Measurements from ENCODE around the gene FN1.

FN1 gene

DNA sequence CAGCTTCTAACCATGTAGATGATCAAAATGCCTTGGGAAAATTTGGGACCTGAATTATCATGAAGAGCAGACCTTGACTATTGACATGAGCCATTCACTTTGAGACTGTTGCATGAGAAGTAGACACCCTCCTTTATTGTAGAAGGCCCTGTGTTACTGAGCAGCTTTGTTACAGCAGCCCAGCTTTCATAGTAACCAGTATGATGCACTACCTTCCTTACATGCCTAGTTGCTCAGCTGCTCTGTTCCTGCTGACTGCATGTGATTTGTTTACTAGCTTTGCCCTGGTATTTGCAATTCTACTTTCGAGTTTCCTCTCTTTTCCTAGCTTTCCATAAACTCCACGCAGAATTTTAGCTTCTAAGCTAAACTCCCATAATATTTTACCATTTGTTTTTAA, 11.2 kb upstream of the FN1 start:
- in situ Hi-C loops (cut with MboI; ENCODE audit: low sequenced_read_pairs): no loop called here

DNA sequence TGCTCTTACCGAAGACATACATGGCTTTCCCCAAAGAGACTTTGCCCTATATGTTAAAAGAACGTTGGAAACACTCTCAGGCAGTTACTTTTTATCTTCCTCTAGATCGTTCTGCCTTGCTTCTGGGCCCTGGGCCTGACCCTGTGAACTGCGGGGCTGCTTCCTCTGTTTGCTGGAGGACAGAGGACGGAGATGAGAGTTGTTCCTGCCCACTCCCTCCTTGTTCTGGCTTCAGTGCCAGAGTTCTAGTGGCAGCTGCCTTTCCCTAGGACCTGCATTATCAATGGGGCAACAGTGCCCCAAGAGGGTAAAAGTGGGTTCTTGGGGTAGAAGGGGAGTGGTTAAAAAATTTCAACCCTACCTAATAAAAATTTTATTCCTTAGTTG, 6.5 kb upstream of the FN1 start:
- in situ Hi-C loops (cut with MboI; ENCODE audit: low sequenced_read_pairs): no loop called here

DNA sequence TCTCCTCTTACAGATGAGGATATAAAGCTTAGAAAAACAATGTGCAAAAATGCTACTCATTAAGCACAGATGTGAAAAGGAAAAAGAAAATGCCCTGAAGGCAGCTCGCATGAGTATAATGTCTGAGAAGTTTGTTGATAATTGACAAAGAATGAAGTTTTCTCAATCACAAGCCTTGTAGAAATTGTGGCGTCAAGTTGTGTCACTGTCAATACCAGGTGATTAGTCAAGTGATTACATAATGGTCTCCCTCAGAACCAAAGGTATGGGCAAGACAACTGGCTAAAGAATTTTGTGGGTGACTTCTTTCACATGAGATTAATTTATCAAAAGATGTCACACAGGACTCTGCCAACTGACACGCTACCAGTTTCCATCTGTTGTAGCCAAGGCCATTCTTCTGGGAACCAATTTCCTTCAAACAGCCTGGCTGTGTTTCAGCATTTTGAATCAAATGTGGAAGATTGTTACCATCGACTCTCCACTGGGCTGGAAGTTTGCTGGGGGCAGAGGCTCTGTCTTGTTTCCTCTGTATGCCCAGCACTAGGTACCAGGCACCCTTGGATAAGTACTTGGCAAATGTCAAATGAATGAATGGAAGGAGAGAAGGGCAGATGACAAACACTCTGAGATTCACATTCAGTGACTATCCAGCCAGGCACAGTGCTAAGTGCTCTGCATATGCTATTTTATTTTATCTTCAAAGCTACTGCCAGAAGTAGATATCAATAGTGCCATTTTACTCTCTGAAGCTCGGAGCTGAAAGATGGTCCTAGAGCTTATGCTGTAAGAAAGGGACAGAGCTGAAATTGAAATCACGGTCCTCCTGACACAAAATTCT, 5.9 kb upstream of the FN1 start:
- in situ Hi-C loops (cut with MboI; ENCODE audit: low sequenced_read_pairs): no loop called here

DNA sequence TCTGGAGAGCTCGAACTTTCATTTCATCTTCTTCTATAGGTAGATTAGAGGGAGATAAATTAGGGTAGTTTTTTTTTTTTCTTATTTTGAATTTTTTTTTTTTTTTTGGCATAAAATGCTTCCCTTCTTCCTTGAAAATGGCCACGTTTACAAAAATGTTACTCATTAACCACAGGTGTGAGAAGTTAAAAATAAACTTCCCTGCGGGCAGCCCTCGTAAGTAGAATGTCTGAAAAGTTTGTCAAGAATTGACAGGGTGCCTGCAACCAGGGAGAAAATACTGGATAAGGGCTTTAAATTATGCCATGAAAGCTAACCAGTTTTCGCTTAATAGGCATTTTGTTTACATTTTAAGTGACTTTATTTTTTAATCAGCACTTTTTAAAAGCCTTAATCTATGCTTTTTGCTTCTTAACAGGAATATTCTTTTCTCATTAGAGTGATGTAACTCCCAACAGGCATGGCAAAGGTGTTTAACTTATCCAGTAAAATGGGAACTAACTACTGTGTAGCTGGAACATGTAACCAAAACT, 4.2 kb upstream of the FN1 start:
- in situ Hi-C loops (cut with MboI; ENCODE audit: low sequenced_read_pairs): no loop called here

DNA sequence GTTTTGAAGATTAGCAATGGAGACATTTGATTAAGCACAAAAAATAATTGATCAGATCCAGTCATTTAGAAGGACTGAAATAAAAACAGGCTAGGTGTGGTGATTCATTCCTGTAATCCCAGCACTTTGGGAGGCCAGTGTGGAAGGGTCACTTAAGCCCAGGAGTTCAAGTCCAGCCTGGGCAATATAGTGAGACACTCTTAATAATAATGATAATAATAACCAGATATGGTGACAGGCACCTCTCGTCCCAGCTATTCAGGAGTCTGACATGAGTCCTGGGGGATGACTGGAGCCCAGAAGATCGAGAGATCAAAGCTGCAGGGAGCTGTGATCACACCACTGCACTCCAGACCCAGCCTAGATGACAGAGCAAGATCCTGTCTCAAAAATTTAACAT, 3.5 kb upstream of the FN1 start:
- in situ Hi-C loops (cut with MboI; ENCODE audit: low sequenced_read_pairs): no loop called here

DNA sequence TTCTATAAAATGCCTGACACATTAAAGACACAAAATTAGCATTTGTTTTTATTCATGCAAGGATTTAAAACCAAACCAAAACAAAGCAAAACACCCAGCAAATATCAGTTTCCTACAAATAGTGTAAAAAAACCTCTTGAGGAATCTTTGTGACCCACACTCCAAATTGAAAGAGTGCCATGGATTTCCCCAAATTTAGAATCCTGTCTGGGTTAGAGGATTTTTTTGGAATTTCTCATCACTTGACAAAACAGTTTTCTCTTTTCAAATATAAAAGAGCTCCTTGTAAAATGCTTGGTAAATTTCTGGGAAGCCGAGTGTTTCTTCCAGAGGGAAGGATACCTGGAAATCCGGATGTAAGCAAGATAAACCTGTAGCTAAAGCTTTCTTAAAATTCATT, 1.7 kb upstream of the FN1 start:
- in situ Hi-C loops (cut with MboI; ENCODE audit: low sequenced_read_pairs): no loop called here

DNA sequence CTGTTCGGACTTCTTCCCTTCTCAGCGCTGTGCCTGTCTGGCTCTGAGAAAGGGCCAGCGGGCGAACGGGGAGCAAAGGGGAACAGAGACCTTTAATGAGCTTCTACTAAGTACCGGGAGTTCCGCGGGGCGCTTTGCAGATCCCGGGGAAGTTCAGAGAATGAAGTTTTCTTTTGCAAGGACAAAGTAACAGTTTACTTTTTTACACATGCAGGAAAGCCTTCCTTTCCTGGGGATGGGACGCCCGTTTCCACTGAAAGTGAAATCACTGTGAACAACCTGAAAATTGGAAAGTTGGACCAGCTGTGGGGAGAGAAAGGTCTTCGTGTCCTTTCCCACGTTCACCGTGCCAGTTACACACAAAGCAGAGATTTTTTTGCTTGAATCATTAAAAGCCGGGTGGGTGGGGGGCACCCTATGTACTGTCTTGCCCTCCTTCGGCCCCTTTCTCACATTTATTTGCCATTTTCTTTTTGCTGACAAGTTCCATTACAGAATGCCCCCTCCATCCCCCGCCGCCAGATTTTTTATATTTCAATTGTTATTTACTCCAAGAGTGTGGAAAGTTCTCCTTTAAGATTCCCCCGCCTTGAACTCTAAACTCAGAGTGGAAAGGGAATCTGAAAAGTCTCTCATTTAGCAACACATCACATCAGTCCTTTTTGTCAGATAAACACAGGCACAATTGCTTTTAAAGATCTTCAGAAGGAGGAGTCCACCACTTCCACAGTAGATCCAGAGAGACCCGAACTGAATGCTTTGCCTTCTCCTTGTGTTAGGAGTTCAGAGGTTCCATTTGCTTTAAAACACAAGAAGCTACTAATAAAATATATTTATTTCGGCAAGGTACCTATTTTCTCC, 1.1 kb upstream of the FN1 start:
- in situ Hi-C loops (cut with MboI; ENCODE audit: low sequenced_read_pairs): no loop called here

DNA sequence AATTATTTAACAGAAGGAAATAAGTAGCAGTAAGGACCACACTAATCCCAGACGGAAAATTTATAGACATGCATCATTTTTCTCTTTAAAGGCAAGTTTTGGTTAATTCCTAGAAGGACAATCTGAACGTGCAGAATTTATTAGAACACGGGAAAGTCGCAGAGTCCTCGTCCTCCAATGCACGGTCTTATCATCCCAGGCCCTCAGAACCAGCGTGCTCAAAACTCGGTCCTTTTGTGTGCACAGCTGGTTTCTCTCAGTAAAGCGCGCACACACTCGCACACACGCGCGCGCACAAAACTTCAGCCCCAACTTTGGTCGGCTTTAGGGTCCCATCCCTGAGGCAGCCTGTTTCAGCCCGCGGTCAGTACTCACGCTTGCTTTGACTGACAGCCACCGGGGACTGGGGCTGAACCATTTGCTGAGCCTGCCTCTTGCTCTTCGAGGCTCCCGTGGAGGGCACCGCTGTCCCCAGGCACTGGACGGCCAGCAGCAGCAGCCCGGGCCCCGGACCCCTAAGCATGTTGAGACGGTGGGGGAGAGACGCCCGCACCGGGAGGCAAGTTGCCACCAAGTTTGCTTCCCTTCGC, 493 bp downstream of the FN1 start:
- in situ Hi-C loops (cut with MboI; ENCODE audit: low sequenced_read_pairs): no loop called here

DNA sequence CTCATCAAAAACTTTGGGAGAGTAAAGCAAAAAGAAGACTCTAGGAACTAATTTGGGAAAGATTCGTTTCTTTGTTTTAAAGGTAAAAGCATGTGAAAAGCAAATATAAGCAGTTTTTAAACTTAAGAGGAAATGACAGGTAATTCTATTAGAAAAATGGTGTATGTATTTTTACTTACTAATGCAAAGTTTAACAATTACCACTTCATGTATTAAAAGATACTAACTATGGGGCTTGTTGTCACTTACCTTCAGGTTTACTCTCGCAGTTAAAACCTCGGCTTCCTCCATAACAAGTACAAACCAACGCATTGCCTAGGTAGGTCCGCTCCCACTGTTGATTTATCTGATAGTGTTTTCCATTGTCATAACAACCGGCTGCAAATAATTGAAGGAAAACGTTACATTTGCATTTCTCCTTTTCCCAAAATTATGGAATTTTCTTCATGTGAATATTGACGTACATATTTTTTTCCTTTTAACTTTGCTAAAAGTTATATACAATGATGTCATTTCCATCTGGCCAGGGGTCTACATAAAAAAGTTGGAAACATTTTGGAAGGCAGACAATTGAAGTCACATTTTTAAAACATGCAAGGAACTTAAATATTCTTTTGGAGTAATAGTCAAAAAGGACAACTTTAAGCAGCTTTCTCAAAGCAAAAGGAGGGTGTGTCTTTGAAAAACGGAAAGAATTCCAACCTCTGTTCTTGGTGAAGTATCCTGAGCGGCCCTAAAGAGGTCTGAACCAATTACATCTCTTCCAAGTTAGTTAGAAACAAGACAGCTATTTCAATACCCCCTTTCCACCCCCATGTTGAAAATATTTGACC, 1.2 kb downstream of the FN1 start:
- in situ Hi-C loops (cut with MboI; ENCODE audit: low sequenced_read_pairs): no loop called here

DNA sequence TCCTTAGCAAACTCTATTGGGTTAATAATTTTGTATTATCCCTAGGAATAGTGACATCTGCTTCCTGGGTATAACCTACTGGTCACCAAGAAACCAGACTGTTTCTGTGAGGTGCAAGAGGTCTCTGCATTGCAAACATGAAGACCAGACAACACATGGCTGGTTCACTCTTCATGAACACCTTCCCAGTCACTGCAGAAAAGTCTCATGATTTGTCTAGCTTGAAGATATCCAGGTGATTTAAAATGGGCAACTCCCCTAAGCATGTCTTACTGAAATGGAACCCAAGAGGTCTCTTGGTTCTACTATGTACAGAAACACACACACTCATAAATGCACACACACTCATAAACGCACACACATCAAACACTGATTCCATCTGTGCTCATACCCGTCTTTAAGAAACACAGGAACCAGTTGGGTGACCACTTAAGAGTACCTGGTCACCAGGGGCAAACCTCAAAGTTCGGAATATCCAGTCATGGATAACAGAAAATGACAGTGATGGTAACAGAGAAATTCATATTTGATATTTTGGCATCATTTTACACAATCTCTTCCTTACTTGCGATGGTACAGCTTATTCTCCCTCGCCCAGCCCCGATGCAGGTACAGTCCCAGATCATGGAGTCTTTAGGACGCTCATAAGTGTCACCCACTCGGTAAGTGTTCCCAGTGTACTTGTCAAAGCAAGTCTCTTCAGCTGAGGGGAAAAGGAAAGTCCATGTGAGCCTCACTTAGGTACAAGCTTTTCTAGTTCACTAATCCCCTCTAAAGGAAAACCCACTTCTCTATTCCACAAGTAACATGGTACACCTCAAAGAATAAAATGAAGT, 2.9 kb downstream of the FN1 start:
- in situ Hi-C loops (cut with MboI; ENCODE audit: low sequenced_read_pairs): no loop called here

DNA sequence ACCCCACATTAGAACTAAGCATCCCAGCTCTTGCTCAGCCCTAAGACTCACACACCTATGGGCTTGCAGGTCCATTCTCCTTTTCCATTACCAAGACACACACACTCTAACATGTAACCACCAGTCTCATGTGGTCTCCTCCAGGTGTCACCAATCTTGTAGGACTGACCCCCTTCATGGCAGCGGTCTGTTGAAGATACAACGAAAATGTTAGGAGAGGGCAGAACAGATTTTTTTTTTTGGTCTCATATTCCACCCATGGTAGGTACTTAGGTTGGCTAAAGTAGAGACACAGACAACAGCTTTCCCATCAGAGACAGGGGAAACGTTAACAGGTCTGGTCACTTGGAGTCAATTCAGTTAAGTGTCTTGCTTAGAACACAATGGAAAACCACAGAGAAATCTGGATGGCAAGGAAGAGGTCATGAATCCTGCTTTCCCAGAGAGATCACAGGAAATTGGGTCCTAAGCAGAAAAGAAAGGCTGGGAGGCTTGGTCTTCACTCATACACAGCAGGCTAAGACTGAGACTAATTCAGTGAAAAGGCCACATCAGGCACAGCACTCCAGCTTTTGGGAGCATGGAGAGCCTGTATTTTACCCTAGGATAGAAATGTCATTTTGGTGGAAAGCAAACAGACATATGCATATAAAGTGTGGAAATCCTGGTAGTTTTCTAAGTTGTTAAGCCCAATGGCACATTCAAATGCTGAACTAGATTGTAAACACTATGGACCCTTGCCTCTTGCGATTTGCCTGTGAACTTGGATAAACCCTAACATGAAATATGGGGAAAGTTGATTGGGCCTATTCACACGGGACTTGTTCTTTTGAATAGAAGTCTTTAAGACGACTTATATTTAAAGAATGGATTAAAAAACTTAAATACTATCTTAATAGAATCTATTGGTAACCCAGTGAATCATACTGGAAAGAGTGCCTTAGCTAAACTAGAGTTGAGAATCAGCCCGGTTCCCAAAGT, 3.8 kb downstream of the FN1 start:
- in situ Hi-C loops (cut with MboI; ENCODE audit: low sequenced_read_pairs): no loop called here

DNA sequence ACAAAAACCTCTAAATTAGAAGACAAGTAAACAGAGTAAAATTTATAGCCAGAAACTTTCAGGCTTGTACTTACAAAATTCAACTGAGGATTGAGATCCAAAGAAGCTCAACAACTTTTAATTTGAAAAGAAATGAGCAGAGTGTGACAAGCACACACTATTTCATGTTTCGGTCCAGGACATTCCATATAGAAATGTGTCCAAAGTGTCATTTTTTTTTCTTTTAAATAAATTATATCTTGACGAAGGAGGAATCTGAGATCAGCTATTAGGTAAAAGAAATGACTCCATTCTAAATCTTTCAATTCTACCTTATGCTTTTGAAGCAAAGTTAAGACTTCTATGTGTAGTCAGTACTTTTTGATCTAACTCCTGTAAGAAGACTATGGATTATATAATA, 4.6 kb downstream of the FN1 start:
- in situ Hi-C loops (cut with MboI; ENCODE audit: low sequenced_read_pairs): no loop called here

DNA sequence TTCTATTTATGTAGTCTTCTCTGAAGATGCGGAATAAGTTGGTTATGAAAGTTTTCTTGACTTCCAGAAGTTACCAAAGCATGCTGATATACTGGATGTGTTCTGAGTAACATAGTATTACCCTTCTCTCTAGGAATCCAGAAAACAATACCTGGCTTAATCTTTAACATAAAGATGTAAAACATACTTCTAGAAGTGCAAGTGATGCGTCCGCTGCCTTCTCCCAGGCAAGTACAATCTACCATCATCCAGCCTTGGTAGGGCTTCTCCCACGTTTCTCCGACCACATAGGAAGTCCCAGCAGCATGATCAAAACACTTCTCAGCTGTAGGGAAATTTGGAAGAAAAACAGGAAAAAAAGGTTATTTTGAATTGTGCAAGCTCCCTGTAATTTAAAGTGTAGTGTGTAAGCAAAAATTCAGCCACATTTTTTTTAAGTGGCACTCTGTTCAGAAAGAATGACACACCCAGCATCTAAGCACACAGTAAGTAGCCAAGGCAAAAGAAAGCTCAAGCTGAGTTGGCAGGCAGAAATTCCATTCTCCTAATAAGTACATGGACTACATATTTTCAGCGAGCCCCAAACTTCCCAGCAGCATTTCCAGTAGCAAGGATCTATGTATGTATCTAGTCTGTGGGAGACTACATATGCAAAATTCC, 5.2 kb downstream of the FN1 start:
- in situ Hi-C loops (cut with MboI; ENCODE audit: low sequenced_read_pairs): no loop called here

DNA sequence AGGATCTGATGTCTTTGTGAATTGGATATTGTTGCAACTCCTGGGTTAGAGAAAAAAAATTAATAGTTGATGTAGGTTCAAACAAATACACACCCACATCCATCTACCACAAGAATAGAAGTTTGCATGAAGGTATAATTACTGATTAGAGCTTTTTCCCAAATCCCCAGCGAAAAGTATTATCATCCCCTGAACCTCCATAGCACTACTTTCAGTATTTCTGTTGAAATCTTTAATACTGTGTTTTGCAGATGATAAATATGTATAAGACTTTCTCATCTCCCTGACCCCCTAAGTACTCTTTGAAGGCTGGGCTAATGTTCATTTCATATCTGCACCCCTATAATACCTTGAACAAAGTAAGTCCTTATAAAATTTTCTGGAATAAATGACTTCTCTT, 6.4 kb downstream of the FN1 start:
- in situ Hi-C loops (cut with MboI; ENCODE audit: low sequenced_read_pairs): no loop called here

DNA sequence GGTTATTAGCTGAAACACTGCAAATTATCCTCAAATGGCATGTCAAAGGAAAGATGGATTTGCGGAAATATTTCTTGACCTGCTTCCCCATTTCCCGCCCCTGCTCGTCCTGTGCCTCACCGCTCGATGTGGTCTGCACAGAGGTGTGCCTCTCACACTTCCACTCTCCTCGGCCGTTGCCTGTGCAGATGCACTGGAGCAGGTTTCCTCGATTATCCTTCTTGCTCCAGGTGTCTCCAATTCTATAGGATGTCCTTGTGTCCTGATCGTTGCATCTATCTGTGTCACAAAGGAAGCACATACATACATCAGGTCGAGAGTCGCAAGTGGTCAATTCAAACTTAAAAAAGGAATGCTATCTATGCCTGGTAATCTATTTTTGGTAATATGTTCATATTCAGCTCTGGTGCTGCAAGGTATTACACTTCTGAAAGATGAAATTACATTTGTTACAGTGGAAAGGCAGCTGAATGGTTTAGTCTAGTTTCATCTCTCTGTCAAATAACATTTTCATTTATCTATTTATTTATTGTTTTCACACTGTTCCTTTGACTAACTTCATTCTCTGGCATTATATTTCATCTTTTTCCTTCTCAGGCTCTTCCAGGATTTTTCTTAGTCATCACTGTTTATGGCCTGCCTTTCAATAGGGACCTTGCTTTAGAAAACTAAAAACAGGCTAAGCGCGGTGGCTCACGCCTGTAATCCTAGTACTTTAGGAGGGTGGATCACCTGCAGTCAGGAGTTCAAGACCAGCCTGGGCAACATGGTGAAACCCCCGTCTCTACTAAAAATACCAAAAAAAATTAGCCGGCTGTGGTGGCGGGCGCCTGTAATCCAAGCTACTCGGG, 7.6 kb downstream of the FN1 start:
- in situ Hi-C loops (cut with MboI; ENCODE audit: low sequenced_read_pairs): no loop called here

DNA sequence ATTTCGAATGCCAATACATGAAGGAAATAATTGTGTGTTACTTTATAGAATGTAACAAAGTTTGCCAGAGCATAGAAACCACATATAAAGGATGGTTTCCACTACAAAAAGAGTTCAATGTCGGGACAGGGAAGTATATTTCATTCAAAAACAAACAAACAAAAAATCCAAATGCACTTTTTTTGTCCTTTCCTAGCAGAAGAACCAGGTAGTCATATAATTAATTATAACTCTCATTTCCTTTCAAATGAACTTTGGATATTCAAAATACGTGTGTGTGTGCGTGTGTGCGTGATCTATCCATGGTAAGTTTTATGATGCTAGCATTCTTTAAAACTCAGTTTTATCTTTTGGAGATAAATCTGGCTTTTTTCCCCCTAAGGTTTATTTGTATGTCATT, 8.3 kb downstream of the FN1 start:
- in situ Hi-C loops (cut with MboI; ENCODE audit: low sequenced_read_pairs): no loop called here
